DOHH2 (cell line): ENCODE results near the gene RAP1GDS1.
"Not testable (repeated sequence)": the region's sequence is repeated elsewhere in the genome, so short reads cannot be mapped to it uniquely, and the experiment has no call there.

ENCODE experiments used
- H3F3A ChIP-seq: fragments of 200-600 bp; sonication (generic), shearing (Covaris generic); 2 replicates; pipeline ENCODE4 v1.6.0; 2016; ENCODE audit warnings: antibody characterized with exemption, mild to moderate bottlenecking; ENCODE audit not compliant: control insufficient read depth, insufficient read depth
- H3K27ac ChIP-seq: fragments of 200-600 bp; sonication (generic); 2 replicates; pipeline ENCODE4 v1.5.1; 2014; ENCODE audit warnings: low read depth, mild to moderate bottlenecking, low read length, moderate library complexity
- H3K27me3 ChIP-seq: fragments of 200-600 bp; sonication (generic); 2 replicates; pipeline ENCODE4 v1.6.1; 2014; ENCODE audit warnings: mild to moderate bottlenecking, low read length, mixed read lengths; ENCODE audit not compliant: control insufficient read depth
- H3K36me3 ChIP-seq: fragments of 200-600 bp; sonication (generic); 2 replicates; pipeline ENCODE4 v1.6.1; 2014; ENCODE audit warnings: mild to moderate bottlenecking, low read length, moderate library complexity, mixed read lengths; ENCODE audit not compliant: control insufficient read depth
- H3K4me1 ChIP-seq: fragments of 200-600 bp; sonication (generic); 2 replicates; pipeline ENCODE4 v1.6.1; 2014; ENCODE audit warnings: mild to moderate bottlenecking, low read length, mixed read lengths; ENCODE audit not compliant: control insufficient read depth
- H3K4me2 ChIP-seq: fragments of 200-600 bp; sonication (generic); 2 replicates; pipeline ENCODE4 v1.6.0; 2014; ENCODE audit warnings: mild to moderate bottlenecking, low read length, moderate library complexity
- H3K4me3 ChIP-seq: fragments of 200-600 bp; sonication (generic); 2 replicates; pipeline ENCODE4 v1.5.1; 2014; ENCODE audit warnings: mild to moderate bottlenecking, low read length, mixed read lengths
- H3K79me2 ChIP-seq: fragments of 200-600 bp; sonication (generic); 2 replicates; pipeline ENCODE4 v1.6.1; 2014; ENCODE audit warnings: mild to moderate bottlenecking, low read length, mixed read lengths; ENCODE audit not compliant: control insufficient read depth
- H3K9me2 ChIP-seq: fragments of 200-600 bp; sonication (generic); replicated peaks from 2 replicates; pipeline ENCODE4 v1.6.1; 2014; ENCODE audit warnings: mild to moderate bottlenecking, low read length, mixed read lengths; ENCODE audit not compliant: control insufficient read depth
- H3K9me3 ChIP-seq: fragments of 200-600 bp; sonication (generic); 2 replicates; pipeline ENCODE4 v1.6.1; 2014; ENCODE audit warnings: antibody characterized with exemption, low read length, mixed read lengths; ENCODE audit not compliant: control insufficient read depth, insufficient read depth
- H4K20me1 ChIP-seq: fragments of 200-600 bp; sonication (generic); 2 replicates; pipeline ENCODE4 v1.6.0; 2014; ENCODE audit warnings: low read depth, mild to moderate bottlenecking, antibody characterized with exemption, low read length, moderate library complexity; ENCODE audit not compliant: control insufficient read depth, insufficient read depth
- EZH2phosphoT487 ChIP-seq: fragments of 200-600 bp; sonication (generic); IDR thresholded peaks from 2 replicates; pipeline ENCODE4 v1.6.1; 2017; ENCODE audit warnings: borderline replicate concordance, mild to moderate bottlenecking, antibody characterized with exemption, low read length, moderate library complexity, mixed read lengths
- TF ChIP-seq, protein P1 (sequence below): fragments of 200-600 bp; sonication (generic); IDR thresholded peaks from one replicate; pipeline ENCODE4 v1.5.1; 2014; ENCODE audit warnings: antibody characterized with exemption, mild to moderate bottlenecking, low read depth, low read length; ENCODE audit not compliant: poor library complexity, severe bottlenecking

The RAP1GDS1 gene

DNA sequence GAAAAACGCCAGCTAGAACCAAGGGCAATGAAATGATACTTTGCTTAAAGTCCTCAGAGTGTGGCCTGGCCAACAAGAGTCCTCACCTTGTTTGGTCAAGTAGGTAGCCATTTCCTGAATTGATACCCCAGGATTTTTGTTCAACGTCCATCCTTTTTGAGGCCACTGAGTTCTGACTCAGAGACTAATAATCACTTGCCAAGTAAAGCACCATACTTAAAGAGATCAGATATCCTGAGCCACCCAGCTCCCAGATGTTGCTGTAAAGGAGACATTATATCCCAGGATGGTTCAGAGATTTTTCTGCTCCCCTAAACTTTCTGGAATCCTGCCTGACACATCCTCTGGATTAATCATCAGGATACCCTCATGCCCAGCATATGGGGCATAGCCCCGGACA lies 190.9 kb downstream of the RAP1GDS1 start:
- no peaks in the 10 kb centered on the region for H4K20me1 ChIP-seq
- H3F3A ChIP-seq: no peaks in the 10 kb centered on the region
- H3K27ac ChIP-seq: no peak overlapping the region
- no peaks in the 10 kb centered on the region for H3K9me3 ChIP-seq
- no peak overlapping the region for H3K4me2 ChIP-seq
- peaks cover 19% of the 10 kb centered on the region for H3K4me1 ChIP-seq
- no peak for TF ChIP-seq EZH2phosphoT487
- TF ChIP-seq, protein P1, sequence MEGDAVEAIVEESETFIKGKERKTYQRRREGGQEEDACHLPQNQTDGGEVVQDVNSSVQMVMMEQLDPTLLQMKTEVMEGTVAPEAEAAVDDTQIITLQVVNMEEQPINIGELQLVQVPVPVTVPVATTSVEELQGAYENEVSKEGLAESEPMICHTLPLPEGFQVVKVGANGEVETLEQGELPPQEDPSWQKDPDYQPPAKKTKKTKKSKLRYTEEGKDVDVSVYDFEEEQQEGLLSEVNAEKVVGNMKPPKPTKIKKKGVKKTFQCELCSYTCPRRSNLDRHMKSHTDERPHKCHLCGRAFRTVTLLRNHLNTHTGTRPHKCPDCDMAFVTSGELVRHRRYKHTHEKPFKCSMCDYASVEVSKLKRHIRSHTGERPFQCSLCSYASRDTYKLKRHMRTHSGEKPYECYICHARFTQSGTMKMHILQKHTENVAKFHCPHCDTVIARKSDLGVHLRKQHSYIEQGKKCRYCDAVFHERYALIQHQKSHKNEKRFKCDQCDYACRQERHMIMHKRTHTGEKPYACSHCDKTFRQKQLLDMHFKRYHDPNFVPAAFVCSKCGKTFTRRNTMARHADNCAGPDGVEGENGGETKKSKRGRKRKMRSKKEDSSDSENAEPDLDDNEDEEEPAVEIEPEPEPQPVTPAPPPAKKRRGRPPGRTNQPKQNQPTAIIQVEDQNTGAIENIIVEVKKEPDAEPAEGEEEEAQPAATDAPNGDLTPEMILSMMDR: no peak
- H3K27me3 ChIP-seq: no peaks in the 10 kb centered on the region
- no peaks in the 10 kb centered on the region for H3K36me3 ChIP-seq
- no peaks in the 10 kb centered on the region for H3K9me2 ChIP-seq
- H3K4me3 ChIP-seq: no peak overlapping the region
- H3K79me2 ChIP-seq: no peaks in the 10 kb centered on the region

DNA sequence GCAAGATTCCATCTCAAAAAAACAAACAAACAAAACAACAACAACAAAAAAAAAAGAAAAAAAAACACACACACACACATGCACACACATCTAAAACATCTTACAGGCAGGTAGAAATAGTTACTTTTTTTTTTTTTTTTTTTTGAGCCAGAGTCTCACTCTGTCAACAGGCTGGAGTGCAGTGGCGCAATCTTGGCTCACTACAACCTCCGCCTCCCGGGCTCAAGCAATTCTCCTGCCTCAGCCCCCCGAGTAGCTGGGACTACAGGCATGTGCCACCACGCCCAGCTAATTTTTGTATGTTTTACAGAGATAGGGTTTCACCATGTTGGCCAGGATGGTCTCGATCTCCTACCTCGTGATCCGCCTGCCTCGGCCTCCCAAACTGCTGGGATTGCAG lies 196.2 kb downstream of the RAP1GDS1 start:
- not testable (repeated sequence) for H3K4me3 ChIP-seq, H3K27ac ChIP-seq, H3K9me3 ChIP-seq, H3K9me2 ChIP-seq, H4K20me1 ChIP-seq, H3K4me2 ChIP-seq, H3F3A ChIP-seq, H3K27me3 ChIP-seq, H3K36me3 ChIP-seq, H3K79me2 ChIP-seq, H3K4me1 ChIP-seq

DNA sequence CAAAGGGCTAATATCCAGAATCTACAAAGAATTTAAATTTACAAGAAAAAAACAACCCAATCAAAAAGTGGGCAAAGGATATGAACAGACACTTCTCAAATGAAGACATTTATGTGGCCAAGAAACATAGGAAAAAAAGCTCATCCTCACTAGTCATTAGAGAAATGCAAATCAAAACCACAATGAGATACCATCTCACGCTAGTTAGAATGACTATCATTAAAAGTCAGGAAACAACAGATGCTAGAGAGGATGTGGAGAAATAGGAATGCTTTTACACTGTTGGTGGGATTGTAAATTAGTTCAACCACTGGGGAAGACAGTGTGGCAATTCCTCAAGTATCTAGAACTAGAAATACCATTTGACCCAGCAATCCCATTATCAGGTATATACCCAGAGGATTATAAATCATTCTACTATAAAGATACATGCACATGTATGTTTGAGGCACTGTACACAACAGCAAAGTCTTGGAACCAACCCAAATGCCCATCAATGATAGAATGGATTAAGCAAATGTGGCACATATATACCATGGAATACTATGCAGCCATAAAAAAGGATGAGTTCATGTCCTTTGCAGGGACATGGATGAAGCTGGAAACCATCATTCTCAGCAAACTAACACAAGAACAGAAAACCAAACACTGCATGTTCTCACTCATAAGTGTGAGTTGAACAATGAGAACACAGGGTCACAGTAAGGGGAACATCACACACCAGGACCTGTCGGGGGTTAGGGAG lies 200.1 kb downstream of the RAP1GDS1 start:
- not testable (repeated sequence) for H3K27me3 ChIP-seq, H4K20me1 ChIP-seq

DNA sequence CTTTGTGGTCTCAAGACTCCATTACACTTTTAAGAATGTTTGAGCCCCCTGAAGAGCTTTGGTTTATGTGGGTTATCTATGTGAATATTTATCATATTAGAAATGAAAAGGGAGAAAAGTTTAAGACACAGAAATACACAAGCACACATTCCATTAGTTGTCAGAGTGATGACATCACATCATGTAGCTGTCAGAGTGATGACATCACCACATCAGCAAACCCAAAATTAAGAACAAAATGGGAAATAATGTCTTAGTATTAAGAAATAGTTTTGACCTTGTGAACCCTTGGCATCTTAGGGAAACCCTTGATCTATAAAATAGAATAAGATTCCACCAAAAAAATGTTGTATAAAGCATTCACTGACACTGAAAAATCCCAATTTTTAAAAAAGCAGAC lies 201.3 kb downstream of the RAP1GDS1 start:
- H3K9me3 ChIP-seq: no peaks in the 10 kb centered on the region
- TF ChIP-seq EZH2phosphoT487: no peak
- TF ChIP-seq, protein P1: no peak
- H3K79me2 ChIP-seq: no peaks in the 10 kb centered on the region
- no peak overlapping the region for H3K27ac ChIP-seq
- H3K36me3 ChIP-seq: no peaks in the 10 kb centered on the region
- no peaks in the 10 kb centered on the region for H3K27me3 ChIP-seq
- H3F3A ChIP-seq: no peaks in the 10 kb centered on the region
- H4K20me1 ChIP-seq: no peaks in the 10 kb centered on the region
- no peaks in the 10 kb centered on the region for H3K9me2 ChIP-seq
- H3K4me1 ChIP-seq: no peaks in the 10 kb centered on the region
- no peak overlapping the region for H3K4me3 ChIP-seq
- H3K4me2 ChIP-seq: no peak overlapping the region

More for the DNA sequence above, 200.1 kb downstream of the RAP1GDS1 start:
- H3K9me2 ChIP-seq, H3K27ac ChIP-seq, H3K36me3 ChIP-seq, H3F3A ChIP-seq, H3K79me2 ChIP-seq, H3K4me2 ChIP-seq, H3K4me3 ChIP-seq, H3K9me3 ChIP-seq, H3K4me1 ChIP-seq: not testable (repeated sequence)
